Progenitor cell of endocrine pancreas (in vitro differentiated cells): ENCODE results near the gene FAM181A. TPM values are rescaled to one million over a fixed set of nuclear protein-coding genes. Genes with fewer than 3 reads are reported as not detected.

Source experiments
- DNase-seq: peaks from one replicate; pipeline ENCODE4 v3.0.0; 2021; ENCODE audit warnings: low spot score; ENCODE audit not compliant: unreplicated experiment
- H3K27ac Mint-ChIP-seq: 2 replicates; pipeline ENCODE4 v1.8.0; 2021; ENCODE audit warnings: mild to moderate bottlenecking, moderate library complexity, mixed read lengths
- H3K27me3 Mint-ChIP-seq: 2 replicates; pipeline ENCODE4 v1.8.0; 2021; ENCODE audit warnings: mixed read lengths
- H3K36me3 Mint-ChIP-seq: 2 replicates; pipeline ENCODE4 v1.8.0; 2022; ENCODE audit warnings: mixed read lengths; ENCODE audit not compliant: insufficient read depth
- H3K4me1 Mint-ChIP-seq: 2 replicates; pipeline ENCODE4 v1.8.0; 2021; ENCODE audit warnings: low read depth, mixed read lengths
- H3K4me3 Mint-ChIP-seq: 2 replicates; pipeline ENCODE4 v1.8.0; 2021; ENCODE audit warnings: low read depth, mild to moderate bottlenecking, moderate library complexity, mixed read lengths
- H3K9me3 Mint-ChIP-seq: 2 replicates; pipeline ENCODE4 v1.8.0; 2021; ENCODE audit warnings: low read depth, mixed read lengths
- total RNA-seq: library from RNA; stranded (reverse); gene quantifications from 2 replicates; pipeline ENCODE4 v1.2.1, GENCODE V29; 2021
- TF ChIP-seq, protein P1 (sequence below): fragments of 200-600 bp; sonication (generic); IDR thresholded peaks from one replicate; pipeline ENCODE4 v1.5.0; 2021; ENCODE audit warnings: antibody characterized with exemption, mild to moderate bottlenecking; ENCODE audit not compliant: unreplicated experiment

FAM181A gene
- total RNA-seq, 1 donor from 2014 or later: not detected

DNA sequence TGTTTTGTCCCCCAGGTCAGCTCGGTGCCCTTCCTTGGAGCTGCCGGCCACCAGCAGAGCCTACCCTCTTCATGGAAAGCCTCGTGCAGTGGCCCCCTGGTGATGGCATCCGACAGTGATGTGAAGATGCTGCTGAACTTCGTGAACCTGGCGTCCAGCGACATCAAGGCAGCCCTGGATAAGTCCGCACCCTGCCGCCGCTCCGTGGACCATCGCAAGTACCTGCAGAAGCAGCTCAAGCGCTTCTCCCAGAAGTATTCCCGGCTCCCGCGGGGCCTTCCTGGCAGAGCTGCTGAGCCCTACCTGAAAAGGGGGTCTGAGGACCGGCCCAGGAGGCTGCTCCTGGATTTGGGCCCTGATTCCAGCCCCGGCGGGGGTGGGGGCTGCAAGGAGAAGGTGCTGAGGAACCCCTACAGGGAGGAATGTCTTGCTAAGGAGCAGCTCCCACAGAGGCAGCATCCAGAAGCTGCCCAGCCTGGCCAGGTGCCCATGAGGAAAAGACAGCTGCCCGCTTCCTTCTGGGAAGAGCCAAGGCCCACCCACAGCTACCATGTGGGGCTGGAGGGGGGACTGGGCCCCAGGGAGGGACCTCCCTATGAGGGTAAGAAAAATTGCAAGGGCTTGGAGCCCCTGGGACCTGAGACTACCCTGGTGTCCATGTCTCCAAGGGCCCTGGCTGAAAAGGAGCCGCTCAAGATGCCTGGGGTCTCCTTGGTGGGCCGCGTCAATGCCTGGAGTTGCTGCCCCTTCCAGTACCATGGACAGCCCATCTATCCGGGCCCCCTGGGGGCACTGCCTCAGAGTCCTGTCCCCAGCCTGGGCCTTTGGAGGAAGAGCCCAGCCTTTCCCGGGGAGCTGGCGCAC lies 1.3 kb downstream of the FAM181A start:
- no peak for DNase-seq
- no peak overlapping the region for H3K4me3 Mint-ChIP-seq
- peaks cover 2% of the 10 kb centered on the region for H3K4me1 Mint-ChIP-seq
- no peaks in the 10 kb centered on the region for H3K27me3 Mint-ChIP-seq
- no peaks in the 10 kb centered on the region for H3K36me3 Mint-ChIP-seq
- no peaks in the 10 kb centered on the region for H3K9me3 Mint-ChIP-seq
- TF ChIP-seq, protein P1, sequence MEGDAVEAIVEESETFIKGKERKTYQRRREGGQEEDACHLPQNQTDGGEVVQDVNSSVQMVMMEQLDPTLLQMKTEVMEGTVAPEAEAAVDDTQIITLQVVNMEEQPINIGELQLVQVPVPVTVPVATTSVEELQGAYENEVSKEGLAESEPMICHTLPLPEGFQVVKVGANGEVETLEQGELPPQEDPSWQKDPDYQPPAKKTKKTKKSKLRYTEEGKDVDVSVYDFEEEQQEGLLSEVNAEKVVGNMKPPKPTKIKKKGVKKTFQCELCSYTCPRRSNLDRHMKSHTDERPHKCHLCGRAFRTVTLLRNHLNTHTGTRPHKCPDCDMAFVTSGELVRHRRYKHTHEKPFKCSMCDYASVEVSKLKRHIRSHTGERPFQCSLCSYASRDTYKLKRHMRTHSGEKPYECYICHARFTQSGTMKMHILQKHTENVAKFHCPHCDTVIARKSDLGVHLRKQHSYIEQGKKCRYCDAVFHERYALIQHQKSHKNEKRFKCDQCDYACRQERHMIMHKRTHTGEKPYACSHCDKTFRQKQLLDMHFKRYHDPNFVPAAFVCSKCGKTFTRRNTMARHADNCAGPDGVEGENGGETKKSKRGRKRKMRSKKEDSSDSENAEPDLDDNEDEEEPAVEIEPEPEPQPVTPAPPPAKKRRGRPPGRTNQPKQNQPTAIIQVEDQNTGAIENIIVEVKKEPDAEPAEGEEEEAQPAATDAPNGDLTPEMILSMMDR: no peak
- no peak overlapping the region for H3K27ac Mint-ChIP-seq

DNA sequence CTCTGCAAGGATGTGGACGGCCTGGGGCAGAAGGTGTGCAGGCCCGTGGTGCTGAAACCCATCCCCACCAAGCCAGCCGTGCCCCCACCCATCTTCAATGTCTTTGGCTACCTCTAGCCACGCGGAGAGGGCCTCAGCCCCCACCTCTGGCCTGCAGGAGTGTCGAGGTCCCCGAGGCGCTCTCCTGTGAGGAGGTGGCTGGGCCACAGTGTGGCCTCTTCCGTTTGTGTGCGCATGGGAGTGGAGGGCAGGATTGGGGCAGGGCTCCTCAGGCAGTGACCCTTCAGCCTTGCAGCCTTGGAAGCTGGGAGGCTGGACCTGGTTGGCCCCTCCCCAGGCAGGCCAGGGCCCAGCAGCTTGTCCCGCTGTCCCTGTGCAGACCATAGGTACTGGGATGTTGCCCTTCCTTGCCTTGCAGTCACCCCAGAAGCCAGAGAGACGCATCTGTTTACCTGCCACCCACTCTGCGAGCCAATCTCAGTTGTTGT lies 1.9 kb downstream of the FAM181A start:
- Mint-ChIP-seq H3K4me1 (peaks cover 2% of the 10 kb centered on the region), H3K9me3 (no peaks in the 10 kb centered on the region), H3K27me3 (no peaks in the 10 kb centered on the region), H3K36me3 (no peaks in the 10 kb centered on the region), H3K27ac (no peak overlapping the region), H3K4me3 (no peak overlapping the region)
- no peak for DNase-seq
- TF ChIP-seq, protein P1: no peak

DNA sequence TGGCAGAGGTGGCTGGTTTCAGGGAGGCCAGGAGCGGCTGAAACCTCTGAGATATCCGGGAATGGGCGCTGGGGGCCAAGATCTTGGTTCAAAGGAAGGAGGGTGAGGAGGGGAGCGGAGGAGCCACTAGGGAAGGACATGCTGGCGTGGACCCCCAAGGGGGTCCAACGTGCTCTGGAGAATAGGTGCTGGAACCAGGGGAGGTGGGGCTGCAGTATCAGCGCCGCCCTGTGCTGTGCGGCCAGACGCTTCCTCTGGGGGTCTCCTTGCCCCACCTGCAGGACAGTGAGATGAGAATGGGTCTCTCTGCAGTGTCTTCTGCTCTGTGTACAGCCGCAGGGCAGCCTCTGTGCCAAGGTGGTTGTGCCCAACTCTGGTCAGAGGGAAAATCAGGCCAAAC lies 2.5 kb downstream of the FAM181A start:
- Mint-ChIP-seq H3K27me3 (peaks cover 3% of the 10 kb centered on the region), H3K36me3 (no peaks in the 10 kb centered on the region), H3K4me1 (peaks cover 5% of the 10 kb centered on the region), H3K9me3 (no peaks in the 10 kb centered on the region), H3K27ac (no peak overlapping the region), H3K4me3 (no peak overlapping the region)
- TF ChIP-seq, protein P1: no peak
- DNase-seq: no peak

DNA sequence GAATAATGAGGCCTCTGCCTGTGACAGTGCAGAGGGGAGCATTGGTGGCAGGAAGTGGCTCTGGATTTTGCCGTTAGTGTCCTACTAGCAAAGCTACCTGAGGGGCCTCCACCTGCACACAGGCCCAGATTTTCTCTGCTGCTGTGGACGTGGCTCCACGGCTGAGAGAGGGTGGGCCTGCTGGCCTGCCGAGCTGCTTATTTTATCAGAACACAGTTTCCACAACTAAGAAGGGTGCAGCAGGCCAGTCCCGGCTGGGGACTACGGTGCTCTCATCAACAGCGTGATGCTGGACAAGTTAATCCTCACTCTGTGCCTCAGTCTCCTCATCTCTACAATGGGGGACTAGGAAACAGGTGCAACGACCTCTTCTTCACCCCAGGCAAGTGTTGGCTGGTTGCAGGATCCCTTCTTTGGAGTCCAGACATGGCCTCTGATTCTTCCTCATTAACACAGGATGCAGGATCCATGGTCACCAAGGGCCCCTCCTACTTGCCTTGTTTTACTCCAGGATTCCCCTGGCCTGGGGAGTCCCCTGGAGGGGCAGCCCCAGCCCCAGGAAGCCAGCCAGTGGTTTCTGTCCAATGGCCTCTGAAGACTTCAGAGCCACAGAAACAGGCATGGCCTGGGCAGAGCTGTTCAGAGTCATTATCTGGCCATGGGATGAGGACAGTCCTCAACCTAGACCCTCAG lies 3.3 kb downstream of the FAM181A start:
- H3K4me3 Mint-ChIP-seq: no peak overlapping the region
- H3K4me1 Mint-ChIP-seq: peaks cover 5% of the 10 kb centered on the region
- no peak for DNase-seq
- TF ChIP-seq, protein P1: no peak
- no peaks in the 10 kb centered on the region for H3K9me3 Mint-ChIP-seq
- H3K36me3 Mint-ChIP-seq: no peaks in the 10 kb centered on the region
- H3K27me3 Mint-ChIP-seq: peaks cover 7% of the 10 kb centered on the region
- no peak overlapping the region for H3K27ac Mint-ChIP-seq

DNA sequence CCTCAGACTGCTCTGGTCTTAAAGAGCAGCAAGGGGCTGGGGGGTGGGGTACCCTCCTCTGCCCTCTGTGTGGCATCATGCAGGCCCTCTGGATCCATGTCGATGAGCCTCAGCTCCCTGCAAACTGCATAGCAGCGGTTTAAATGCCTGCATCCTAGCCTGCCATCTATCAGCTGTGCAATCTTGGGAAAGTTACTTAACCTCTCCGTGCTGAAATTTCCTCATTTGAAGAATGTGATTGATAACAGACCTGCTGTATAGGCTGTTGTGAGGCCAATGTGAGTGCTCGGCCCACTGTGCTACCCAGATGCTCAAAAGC lies 3.8 kb downstream of the FAM181A start:
- no peak overlapping the region for H3K4me3 Mint-ChIP-seq
- peaks cover 12% of the 10 kb centered on the region for H3K27me3 Mint-ChIP-seq
- peaks cover 4% of the 10 kb centered on the region for H3K4me1 Mint-ChIP-seq
- no peaks in the 10 kb centered on the region for H3K36me3 Mint-ChIP-seq
- DNase-seq: no peak
- no peak overlapping the region for H3K27ac Mint-ChIP-seq
- H3K9me3 Mint-ChIP-seq: no peaks in the 10 kb centered on the region
- TF ChIP-seq, protein P1: no peak
